Measurements from ENCODE around the gene KCNG4.

The KCNG4 gene

DNA sequence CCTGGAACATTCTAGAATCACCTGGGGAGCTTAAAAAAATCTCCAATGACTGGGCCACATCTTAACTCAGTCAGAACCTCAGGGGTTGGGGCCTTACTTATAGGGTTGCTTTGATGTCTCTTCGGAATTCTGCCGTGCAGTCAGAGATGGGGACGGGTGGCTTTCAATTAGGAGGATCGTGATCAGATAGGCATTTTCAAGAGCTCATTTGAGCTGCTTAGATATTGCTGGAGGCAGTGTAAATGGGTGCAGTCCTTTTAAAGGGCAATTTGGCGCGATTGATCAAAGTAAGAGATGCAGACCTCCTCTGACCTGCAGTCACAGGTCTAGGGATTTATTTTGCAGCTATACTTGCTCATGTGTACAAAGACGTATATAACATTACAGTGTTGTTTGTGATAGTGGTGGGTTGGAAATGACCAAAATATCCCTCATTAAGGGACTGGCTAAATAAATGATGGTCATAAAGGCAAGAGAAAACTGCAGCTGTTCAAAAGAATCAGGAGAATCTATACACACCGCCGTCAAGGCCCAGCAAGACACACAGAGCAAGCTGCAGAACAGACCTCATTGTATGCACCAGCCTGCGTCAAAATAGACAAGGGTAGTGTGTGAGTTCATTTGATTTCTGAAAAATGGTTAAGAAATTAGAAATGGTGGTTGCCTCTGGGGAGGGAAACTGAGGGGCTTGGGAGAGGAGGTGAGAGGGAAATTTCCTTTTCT, 6.3 kb upstream of the KCNG4 start:
- TF ChIP-seq, protein P1, sequence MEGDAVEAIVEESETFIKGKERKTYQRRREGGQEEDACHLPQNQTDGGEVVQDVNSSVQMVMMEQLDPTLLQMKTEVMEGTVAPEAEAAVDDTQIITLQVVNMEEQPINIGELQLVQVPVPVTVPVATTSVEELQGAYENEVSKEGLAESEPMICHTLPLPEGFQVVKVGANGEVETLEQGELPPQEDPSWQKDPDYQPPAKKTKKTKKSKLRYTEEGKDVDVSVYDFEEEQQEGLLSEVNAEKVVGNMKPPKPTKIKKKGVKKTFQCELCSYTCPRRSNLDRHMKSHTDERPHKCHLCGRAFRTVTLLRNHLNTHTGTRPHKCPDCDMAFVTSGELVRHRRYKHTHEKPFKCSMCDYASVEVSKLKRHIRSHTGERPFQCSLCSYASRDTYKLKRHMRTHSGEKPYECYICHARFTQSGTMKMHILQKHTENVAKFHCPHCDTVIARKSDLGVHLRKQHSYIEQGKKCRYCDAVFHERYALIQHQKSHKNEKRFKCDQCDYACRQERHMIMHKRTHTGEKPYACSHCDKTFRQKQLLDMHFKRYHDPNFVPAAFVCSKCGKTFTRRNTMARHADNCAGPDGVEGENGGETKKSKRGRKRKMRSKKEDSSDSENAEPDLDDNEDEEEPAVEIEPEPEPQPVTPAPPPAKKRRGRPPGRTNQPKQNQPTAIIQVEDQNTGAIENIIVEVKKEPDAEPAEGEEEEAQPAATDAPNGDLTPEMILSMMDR (IDR thresholded peaks at IDR 0.05; ENCODE audit: low read depth, low read length, missing control alignments) = no peak
- no peak overlapping the region for H3K4me3 ChIP-seq (ENCODE audit: low read depth, low read length)
- no peak for DNase-seq (ENCODE audit: low read depth)

DNA sequence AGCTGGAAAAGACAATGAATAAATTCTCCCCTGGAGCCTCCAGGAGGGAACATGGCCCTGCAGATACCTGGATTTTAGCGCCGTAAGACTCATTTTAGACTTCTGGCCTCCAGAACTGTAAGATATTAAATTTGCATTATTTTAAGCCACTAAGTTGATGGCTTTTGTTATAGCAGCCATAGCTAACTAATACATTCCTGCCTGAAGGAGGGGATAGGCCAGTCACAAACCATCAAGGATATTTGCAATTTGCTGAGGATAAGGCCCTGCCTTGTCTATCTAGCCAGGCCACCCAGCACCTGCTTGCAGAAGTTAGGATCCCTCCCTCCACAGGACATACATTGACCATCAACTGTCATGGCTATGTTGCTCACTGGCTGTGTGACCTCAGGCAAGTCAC, 4.9 kb upstream of the KCNG4 start:
- no peak for DNase-seq (ENCODE audit: low read depth)
- TF ChIP-seq, protein P1 (IDR thresholded peaks at IDR 0.05; ENCODE audit: low read depth, low read length, missing control alignments) = no peak
- no peak overlapping the region for H3K4me3 ChIP-seq (ENCODE audit: low read depth, low read length)

DNA sequence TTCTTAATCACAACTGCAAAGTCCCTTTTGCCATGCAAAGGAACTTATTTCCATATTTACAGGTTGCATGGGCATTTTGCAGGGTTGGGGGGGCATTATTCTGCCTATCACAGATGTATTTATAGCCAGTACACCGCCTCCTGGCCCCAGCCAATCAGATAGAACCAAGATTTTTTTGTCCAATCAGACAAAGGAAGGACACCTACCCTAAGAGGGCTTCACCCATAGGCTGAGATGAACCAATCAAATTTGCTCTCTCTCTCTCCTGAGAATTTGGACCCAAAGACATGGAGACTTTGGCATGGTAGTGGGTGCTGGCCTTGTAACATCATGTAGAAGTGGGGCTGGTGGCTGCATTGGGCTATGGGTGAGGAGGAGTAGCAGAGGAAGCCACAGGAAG, 3.9 kb upstream of the KCNG4 start:
- DNase-seq (ENCODE audit: low read depth) = no peak
- H3K4me3 ChIP-seq (ENCODE audit: low read depth, low read length) = no peak overlapping the region
- TF ChIP-seq, protein P1 (IDR thresholded peaks at IDR 0.05; ENCODE audit: low read depth, low read length, missing control alignments) = no peak

DNA sequence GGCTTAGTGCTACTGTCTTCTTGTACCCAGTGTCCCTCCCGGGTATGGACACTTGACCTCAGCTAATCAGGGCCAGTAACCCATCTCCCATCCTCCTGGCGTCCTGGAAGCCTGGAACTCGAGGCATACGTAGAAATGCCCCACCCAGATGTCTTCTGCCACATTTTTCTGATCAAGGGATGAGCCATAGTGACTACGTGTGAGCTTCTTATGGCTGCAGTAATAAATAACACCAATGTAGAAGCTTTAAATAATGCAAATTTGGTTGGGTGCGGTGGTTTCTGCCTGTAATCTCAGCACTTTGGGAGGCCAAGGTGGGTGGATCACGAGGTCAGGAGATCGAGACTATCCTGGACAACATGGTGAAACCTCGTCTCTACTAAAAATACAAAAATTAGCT, 3.0 kb upstream of the KCNG4 start:
- DNase-seq (ENCODE audit: low read depth) = no peak
- no peak overlapping the region for H3K4me3 ChIP-seq (ENCODE audit: low read depth, low read length)
- TF ChIP-seq, protein P1 (IDR thresholded peaks at IDR 0.05; ENCODE audit: low read depth, low read length, missing control alignments) = no peak

DNA sequence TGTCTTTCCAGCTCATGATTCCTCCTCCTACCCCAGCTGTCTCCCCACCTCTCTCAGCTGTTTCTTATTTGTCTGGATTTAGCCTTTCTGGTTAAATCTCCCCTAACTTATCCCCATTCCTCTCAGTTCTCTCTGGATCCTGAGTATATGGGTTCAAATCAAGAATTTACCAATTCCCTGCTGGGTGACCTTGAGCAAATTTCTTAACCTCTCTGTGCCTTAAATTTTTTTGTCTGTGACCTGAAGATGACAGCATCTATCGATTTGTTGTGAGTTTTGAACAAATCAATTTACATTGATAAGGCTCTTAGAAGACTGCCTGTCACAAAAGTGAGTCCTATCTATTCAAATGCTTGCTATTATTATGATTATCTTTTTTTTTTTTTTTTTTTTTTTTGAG, 2.0 kb upstream of the KCNG4 start:
- TF ChIP-seq, protein P1 (IDR thresholded peaks at IDR 0.05; ENCODE audit: low read depth, low read length, missing control alignments) = no peak
- DNase-seq (ENCODE audit: low read depth) = no peak

DNA sequence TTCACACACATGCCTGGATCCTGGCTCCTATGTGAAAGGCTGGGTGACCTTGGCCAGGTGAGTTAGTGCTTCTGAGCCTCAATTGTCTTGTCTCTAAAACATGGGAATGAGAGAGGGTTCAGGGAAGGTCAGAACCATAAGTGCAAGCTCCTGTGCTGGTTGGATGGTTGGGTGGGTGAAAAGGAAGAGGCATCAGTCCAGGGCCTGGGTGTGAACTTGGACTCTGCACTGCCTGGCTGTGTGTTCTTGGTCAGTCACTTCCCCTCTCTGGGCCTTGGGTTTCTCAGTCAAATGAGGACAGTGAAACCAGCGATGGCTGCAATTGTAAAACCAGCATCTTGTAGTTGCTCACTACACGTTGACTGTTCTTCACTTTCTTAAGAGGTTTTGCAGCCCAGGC, 643 bp upstream of the KCNG4 start:
- no peak for DNase-seq (ENCODE audit: low read depth)
- TF ChIP-seq, protein P1 (IDR thresholded peaks at IDR 0.05; ENCODE audit: low read depth, low read length, missing control alignments) = no peak

More for the DNA sequence above, 2.0 kb upstream of the KCNG4 start:
- H3K4me3 ChIP-seq (ENCODE audit: low read depth, low read length) = no peak overlapping the region

DNA sequence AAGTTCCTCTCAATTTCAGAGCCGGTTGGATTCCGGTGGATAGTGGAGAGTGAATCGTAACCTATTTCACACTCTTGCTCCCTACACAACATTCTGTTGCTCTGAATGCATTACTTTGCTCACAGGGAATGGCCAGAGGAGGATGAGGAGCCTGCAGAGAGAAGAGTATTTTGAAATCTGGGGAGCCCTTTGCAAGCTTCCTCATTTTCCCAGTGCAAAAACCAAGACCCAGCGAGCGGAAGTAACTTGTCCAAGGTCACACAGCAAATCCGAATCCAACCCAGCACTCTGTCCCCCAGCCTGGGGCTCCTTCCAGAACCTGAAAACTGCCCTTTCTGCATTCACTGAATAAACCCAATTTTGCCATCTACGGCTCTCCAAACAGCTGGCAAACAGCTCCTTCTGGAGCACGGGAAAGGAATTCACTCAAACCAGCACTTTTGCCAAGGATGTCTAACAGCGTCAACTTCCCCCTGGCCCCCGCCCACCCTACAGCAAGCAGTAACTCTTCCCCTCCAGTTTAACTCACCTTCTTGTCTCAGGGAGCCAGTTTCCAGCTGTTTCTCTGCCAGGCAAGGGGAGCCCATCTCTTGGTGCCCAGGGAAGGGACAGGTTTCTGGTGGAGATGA, 557 bp downstream of the KCNG4 start:
- TF ChIP-seq, protein P1 (IDR thresholded peaks at IDR 0.05; ENCODE audit: low read depth, low read length, missing control alignments) = no peak
- H3K4me3 ChIP-seq (ENCODE audit: low read depth, low read length) = no peak overlapping the region
- DNase-seq (ENCODE audit: low read depth) = no peak

More for the DNA sequence above, 643 bp upstream of the KCNG4 start:
- no peak overlapping the region for H3K4me3 ChIP-seq (ENCODE audit: low read depth, low read length)

All from GM12864 (cell line).